ENCODE results near the gene EPM2A. TPM values are rescaled to one million over a fixed set of nuclear protein-coding genes. Genes with fewer than 3 reads are reported as not detected.

Gene EPM2A
- total and polyA plus RNA-seq, 2 donors (not counting 3 experiments of a cell fraction or from before 2014, with no cell fraction given), result 3.1 to 4.8 TPM

GRCh38 chr6:145711372-145711771 is 23.9 kb downstream of the EPM2A start:
- Histone ChIP-seq H3K9ac (replicated peaks; ENCODE audit: extremely low read depth, insufficient read depth, low read length) (no peak overlapping the region), H3K79me2 (ENCODE audit: control insufficient read depth, insufficient read depth, low read length) (no peaks in the 10 kb centered on the region), H3K9me3 (replicated peaks; ENCODE audit: control insufficient read depth, insufficient read depth, low read length) (no peaks in the 10 kb centered on the region), H3K4me2 (ENCODE audit: insufficient read depth, low read length) (no peak overlapping the region), H3K27ac (ENCODE audit: insufficient read depth, low read depth, low read length) (no peak overlapping the region), H4K20me1 (replicated peaks; ENCODE audit: control insufficient read depth, extremely low read depth, insufficient read depth, low read length) (no peaks in the 10 kb centered on the region), H3K4me3 (replicated peaks in 1 of 3; ENCODE audit: insufficient read depth in 1 of 3, low read depth in 1 of 3, low read length in 3 of 3) (no peak overlapping the region), H3K4me1 (ENCODE audit: control insufficient read depth, extremely low read depth, insufficient read depth, low read length) (peaks cover under 1% of the 10 kb centered on the region), H3K36me3 (ENCODE audit: control insufficient read depth in 2 of 2, extremely low read depth in 1 of 2, insufficient read depth in 2 of 2, low read length in 2 of 2) (no peaks in the 10 kb centered on the region), H3K27me3 (ENCODE audit: control insufficient read depth in 2 of 2, insufficient read depth in 2 of 2, low read length in 2 of 2) (no peaks in the 10 kb centered on the region), H3K9me1 (replicated peaks; ENCODE audit: control insufficient read depth, extremely low read depth, insufficient read depth, low read length) (no peaks in the 10 kb centered on the region), H2AFZ (ENCODE audit: low read depth, low read length) (no peak overlapping the region)
- FAIRE-seq (no peak), DNase-seq (ENCODE audit: low read depth, low spot score) (no peak)
- ChIA-PET POLR2A (no interaction called here), CTCF (no interaction called here)
- intact Hi-C loops (cut with micrococcal nuclease), result no loop called here
- no TSS peak for BruUV-seq (replicated peaks)
- TF ChIP-seq FOS (IDR thresholded peaks at IDR 0.05; ENCODE audit: borderline replicate concordance, insufficient read depth, low read length) (no peak), MYC (IDR thresholded peaks at IDR 0.05; ENCODE audit: low read depth, low read length) (no peak), POLR2AphosphoS5 (IDR thresholded peaks at IDR 0.05; ENCODE audit: insufficient read depth, low read depth, low read length) (no peak), CTCF (IDR thresholded peaks at IDR 0.05; ENCODE audit: extremely low read depth in 1 of 2, insufficient read depth in 1 of 2, low read depth in 1 of 2, low read length in 2 of 2) (no peak), POLR2A (IDR thresholded peaks at IDR 0.05; ENCODE audit: low read depth, low read length) (no peak), MAX (IDR thresholded peaks at IDR 0.05; ENCODE audit: insufficient read depth, insufficient read length) (no peak), JUN (IDR thresholded peaks at IDR 0.05; ENCODE audit: borderline replicate concordance, insufficient read depth, insufficient read length, low read depth) (no peak), EZH2 (IDR thresholded peaks at IDR 0.05; ENCODE audit: borderline replicate concordance, low read depth, low read length, severe bottlenecking) (no peak), GATA2 (IDR thresholded peaks at IDR 0.05; ENCODE audit: insufficient read depth, insufficient read length, low read depth, low read length) (no peak)
- dilution Hi-C loops (cut with MboI; ENCODE audit: extremely low pct_ligation_motif_present, low sequenced_read_pairs), result no loop called here
